NCI-H1694 (cell line): ENCODE measurements around the gene KIF20B.

Experiments used
- DNase-seq: peaks from one replicate; lab custom pipeline; 2025; lab: John Stamatoyannopoulos, UW

The KIF20B gene, protein sequence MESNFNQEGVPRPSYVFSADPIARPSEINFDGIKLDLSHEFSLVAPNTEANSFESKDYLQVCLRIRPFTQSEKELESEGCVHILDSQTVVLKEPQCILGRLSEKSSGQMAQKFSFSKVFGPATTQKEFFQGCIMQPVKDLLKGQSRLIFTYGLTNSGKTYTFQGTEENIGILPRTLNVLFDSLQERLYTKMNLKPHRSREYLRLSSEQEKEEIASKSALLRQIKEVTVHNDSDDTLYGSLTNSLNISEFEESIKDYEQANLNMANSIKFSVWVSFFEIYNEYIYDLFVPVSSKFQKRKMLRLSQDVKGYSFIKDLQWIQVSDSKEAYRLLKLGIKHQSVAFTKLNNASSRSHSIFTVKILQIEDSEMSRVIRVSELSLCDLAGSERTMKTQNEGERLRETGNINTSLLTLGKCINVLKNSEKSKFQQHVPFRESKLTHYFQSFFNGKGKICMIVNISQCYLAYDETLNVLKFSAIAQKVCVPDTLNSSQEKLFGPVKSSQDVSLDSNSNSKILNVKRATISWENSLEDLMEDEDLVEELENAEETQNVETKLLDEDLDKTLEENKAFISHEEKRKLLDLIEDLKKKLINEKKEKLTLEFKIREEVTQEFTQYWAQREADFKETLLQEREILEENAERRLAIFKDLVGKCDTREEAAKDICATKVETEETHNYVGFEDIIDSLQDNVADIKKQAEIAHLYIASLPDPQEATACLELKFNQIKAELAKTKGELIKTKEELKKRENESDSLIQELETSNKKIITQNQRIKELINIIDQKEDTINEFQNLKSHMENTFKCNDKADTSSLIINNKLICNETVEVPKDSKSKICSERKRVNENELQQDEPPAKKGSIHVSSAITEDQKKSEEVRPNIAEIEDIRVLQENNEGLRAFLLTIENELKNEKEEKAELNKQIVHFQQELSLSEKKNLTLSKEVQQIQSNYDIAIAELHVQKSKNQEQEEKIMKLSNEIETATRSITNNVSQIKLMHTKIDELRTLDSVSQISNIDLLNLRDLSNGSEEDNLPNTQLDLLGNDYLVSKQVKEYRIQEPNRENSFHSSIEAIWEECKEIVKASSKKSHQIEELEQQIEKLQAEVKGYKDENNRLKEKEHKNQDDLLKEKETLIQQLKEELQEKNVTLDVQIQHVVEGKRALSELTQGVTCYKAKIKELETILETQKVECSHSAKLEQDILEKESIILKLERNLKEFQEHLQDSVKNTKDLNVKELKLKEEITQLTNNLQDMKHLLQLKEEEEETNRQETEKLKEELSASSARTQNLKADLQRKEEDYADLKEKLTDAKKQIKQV (N-terminal part only)

DNA sequence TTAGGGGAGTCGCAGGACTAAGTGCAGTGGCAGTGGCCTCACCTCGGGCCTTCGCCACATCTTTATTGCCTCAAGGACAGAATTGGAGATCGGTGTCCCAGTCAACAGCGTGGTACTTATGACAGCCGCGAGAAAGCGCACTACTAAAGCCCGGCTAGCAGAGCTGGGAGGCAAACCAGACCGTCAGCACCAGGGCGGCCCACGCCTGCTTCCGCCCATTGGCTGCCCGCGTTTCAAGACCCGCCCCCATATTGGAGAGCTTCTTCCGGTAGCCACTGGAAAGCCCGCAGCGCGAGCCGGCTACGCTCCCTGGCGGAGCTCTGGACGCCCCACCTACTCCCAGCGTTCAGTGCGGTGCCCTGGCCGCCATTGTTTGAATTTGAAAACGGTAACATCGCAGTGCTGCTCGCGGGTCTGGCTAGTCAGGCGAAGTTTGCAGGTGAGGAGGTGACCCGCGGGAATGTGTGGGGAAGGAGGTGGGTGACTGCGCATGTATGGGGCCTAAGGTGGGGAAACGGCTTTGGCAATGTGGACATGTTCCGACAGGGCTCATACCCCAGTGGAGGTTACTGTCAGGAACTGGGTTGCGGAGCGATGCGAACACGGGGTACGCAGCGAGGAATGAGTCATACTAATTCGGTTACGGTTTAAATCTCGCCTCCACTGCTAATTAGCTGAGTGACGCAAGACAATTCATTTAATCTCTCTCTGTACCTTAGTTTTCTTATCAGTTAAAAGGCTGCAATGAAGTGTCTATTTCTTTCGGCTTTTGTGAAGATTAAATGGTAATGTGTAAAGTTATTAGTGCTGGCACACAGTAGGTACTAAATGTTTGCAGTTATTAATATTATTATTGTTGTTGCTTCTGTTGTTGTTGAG lies at the start of gene KIF20B:
KIF20B (plus strand) TSS at position 349 of the 879 bp plus-strand sequence. CDS start 3,705 bp downstream, outside the sequence.
- peak; percentile 90 for DNase-seq

DNA sequence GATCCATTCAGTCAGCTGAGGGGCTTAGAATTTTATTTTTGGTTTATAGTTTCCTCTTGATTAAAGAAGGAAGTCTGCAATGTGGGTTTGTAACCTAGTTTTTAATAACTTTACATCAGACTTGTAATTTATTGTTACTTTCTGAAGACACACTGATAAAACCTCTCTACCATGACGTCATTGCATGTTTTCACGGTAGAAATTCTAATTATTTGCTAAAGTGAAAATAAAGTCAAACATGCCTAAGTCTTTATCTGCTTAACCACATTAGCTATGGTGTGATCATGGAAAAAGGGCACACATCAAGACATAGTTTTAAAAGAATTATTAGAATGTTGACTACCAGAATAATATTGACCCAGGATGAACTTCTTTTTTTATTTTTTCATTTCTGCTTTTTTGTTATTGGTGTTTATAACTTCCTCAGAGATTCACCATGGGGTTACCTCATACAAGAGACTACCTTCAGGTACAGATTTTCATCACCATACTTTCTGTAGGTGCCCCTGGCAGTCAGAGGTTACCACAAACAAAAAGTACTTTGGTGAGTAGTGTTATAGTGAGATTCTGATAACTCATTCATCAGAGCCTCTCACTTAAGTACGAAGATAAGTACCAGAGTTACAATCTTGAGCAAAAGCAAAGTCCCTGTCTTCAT lies 49.3 kb upstream of the KIF20B start:
- DNase-seq, result no peak

DNA sequence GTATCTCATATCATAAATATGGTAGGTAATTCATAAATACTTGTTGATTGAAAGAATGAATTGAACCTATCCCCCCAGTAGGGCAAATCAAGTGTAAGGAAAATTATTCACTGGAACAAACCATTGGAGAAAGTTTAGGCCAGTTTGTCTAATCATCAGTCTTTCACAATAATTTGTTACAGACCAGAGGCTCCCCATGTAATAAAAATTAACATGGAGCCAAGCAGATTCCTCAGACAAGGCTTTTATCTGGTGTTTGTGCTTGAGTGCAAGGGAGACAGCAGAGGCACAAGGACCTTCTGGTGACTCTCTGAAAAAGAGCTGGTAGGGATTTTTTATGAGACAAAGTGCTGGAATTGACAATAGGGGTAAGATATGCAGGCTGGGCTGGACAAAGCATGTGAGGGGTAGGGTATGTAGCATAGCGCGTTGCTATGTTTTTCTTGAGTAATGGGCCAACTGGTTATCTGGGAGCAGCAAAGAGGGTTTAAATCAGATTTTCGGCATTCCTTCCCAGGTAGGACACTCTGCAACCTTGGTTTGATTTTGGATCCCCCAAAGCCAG lies 48.5 kb upstream of the KIF20B start:
- no peak for DNase-seq

DNA sequence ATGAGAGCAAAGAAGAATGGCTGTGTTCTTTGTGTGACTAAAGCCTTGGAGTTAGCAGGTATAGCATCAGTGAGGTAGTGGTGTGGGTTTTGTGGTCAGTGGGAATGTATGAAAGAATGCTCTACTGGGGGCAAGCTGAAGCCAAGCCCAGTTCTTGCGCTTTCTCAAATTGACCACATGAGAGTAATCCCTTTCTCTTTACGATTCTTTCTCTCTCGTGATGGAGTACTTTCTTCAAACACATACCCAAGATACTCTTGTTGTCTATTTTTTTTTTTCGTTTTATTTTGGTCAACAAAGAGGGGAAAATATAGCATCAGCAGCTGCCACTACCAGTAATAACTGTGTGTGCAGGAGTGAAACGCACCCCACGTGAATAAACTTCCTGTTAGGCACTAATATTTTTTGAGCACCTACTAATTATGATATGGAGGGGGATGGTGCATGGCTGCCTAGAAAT lies 48.0 kb upstream of the KIF20B start:
- no peak for DNase-seq

DNA sequence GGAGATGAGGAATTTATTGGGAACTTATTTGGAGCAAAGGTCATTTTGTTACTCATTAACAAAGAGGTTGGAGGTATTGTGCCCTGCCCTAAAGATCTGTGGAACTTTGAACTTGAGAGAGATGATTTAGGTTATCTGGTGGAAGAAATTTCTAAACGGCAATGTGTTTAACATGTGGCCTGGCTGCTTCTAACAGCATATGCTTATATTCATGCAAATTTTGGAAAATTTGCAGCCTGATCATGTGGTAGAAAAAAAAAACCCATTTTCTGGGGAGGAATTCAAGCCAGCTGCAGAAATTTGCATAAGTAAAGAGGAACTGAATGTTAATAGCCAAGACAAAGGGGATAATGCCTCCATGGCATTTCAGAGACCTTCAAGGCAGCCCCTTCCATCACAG lies 45.7 kb upstream of the KIF20B start:
- DNase-seq, result no peak

DNA sequence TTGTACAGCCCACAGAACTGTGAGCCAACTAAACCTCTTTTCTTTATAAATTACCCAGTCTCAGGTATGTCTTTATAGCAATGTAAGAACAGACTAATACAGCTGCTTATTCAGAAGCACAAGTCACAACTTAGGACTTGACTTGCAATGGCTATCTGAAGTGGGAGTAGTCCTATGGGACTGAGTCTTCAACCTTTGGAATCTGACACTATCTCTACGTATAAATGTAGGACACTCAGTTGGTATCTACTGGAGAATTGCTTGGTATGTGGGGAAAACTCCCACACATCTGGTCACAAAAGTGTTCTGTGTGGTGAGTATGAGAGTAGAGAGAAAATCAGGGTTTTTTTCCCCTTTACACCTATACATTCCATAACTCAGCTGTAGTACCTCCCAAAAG lies 44.1 kb upstream of the KIF20B start:
- no peak for DNase-seq

DNA sequence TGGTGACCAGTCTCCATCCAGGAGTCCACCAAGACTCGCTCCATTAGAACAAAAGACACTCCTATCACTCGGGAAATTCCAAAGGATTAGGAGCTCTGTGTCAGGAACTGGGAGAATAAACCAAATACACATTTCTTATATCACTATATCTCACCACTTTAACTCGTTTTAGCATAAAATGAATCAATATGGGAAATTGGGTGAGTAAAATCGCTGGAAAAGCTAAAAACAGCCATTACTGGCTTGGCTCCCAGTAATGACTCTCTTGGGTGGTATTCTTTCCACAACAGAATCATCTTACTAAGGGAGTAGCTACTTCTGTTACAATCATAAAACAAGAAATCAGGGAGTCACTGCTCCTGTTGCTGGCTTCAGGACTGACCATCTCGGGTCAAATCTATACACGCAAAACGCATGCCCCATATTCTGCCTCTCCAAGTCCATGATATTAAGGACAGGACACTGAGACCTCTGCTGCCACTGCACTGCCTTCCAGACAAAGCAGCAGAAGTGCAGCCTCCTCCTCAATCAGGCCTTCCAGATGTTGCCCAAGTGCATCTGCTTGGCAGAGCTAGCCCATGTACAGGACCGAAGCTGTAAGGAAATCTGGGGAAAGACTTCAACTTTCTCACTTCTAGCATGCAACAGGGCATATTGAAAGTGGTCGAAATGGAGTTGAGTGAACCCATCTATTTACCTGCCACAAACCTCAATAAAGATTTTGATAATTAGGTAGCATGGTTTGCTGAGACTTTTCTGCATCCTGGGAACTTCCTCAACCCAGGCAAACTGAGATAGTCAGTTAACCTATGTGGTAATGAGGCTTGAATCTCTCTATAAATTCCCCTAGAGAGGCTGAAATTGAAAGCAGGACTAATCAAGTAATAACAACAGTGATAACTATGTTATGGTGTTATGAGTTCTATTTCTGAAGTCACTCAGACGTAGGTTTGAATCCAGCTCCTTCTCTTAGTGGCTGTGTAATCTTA lies 42.0 kb upstream of the KIF20B start:
- DNase-seq, result no peak

DNA sequence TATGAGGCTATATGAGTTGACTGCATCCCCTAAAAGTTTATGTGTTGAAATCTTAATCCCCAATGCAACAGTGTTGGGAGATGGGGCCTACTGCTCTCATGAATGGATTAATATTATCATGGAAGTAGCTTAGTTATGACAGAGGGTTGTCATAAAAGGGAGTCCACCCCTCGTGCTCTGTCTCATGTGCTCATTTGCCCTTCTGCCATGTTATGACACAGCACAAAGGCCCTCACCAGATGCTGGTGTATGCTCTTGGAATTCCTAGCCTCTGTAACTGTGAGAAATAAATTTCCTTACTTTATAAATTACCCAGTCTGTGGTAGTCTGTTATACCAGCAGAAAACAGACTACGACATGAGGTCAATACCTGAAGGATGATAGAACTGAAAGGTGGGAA lies 38.8 kb upstream of the KIF20B start:
- no peak for DNase-seq

DNA sequence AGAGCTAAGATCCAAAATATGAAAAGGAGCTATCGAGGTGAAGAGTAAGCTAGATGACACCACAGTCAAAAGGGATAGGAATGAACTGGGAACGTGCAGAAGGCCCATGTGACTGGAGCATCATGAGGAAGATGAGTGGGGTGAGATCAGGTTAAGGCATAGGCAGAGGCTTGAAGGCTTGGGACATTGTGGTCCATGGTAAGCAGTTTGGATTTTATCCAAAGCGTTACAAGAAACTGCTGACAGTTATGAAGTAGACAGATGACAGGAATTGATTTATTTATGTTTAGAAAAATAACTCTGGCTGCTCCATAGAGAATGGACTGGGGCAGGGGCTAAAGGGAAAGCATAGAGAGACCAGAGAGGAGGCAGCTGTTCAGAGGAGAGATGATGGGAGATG lies 38.2 kb upstream of the KIF20B start:
- no peak for DNase-seq

DNA sequence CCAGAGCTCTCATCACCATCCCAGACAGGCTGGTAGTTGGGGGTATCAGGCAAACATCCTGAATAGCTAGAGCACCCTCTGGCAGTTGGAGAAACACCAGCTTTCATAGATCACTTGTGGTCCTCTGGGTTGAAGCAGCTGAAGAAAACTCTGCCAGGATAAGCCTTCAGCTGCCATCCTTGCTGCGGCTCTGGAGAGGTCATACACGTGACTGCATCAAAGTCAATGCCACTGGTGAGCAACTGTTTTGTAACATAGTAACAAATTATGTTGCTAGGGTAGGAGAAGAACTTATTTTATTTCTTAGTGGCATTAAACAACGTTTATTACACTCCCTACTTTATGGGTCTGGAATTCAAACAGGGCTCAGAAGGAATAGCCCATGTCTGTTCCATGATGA lies 37.2 kb upstream of the KIF20B start:
- DNase-seq, result no peak

DNA sequence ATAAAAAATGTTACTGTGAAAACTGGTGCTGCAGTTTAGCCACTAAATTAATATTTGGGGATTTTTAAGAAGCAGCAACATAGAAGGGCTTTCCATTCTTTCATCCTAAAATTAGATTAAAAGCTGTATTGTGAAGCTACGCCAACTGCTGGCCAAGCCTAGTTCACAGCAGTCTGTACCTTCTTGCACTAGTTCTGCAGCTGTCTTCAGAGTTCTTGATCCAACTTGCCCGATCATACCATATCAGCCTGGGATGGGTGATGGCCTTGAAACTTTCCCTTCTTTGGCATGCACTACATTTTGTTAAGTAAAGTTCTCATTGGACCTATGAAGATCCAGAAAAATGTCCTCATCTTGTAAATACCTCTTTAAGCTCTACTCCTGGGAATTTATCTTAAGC lies 36.1 kb upstream of the KIF20B start:
- DNase-seq, result no peak

DNA sequence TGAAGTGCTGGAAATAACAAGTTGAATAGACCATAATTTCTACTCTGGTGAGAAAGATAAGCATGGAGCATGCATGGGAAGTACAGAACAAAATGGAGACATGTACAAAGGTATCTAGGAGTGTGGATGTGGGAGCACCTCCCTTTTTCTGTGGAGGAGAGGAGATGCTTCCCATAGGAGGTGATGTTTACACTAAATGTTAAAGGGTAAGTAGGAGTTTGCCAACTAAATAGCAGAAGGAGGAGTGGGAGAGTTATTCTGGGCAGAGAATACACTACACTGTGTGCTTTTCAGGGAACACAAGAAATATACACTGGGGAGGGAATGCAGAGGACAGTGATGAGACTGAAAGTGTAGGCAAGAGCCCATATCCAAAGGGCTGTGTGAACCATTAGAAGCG lies 35.3 kb upstream of the KIF20B start:
- no peak for DNase-seq

DNA sequence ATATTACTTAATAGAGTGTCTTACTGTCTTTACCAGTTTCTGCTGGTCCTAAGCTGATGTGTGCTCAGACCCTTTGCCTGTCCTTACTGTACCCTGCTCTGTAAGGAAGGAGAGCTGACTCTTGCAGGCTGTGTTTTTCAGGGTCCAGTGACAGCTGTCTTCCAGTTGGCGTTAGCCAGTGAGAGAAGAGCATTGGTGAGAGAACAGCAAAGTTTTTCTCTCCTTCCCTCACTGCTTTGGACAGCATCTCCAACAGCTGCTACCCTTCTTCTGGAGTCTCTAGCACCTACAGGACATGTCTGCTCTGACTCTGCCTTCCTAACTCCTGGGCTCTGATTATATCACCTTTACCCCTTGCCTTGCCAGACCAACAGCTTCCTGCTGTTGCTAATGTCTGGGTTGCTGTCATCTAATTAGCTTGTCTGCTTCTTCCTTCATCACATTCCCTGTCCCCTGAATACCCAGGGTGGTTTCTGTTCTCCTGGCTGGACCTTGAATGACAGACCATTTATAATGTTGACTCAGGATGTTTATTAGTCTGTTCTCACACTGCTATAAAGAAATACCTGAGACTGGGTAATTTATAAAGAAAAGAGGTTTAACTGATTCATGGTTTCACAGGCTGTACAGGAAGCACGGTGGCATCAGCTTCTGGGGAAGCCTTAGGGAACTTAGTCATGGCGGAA lies 32.9 kb upstream of the KIF20B start:
- DNase-seq, result no peak

DNA sequence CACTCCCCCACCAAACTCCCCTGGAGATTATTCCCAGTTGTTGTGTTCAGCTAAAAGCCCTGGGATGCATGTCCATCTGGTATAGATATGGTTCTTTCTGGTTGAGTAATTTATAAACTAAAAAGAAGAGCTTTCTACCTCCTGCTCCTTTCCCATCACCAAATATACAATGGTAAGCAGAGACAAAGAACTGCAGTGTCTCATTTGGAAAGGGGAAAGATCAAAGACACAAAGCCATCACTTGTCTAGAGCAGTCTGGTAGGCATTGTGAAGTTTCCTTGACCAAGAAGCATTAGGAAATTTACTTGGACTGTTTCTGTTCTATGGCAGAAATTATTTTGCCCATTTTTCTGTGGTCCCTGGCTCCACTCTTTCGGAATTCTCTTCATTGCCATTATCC lies 31.4 kb upstream of the KIF20B start:
- DNase-seq, result no peak

DNA sequence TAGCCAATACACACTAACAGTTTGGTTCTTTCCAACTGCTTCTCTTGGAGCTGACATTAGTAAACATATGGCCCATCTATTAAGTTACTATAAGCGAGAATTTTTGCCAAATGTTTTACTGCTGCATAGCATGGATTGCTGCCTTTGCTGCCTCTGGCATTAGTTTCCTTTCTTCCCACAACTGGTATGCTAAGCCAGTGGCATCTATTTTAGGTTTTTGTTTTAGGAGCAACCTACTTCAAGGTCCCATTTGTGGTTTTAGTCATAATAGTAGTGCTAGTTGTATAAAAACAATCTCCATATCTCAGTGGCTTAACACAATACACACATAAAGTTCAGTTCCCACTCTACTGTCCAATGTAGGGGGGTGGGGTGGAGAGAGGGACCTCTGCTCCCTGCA lies 30.5 kb upstream of the KIF20B start:
- no peak for DNase-seq

DNA sequence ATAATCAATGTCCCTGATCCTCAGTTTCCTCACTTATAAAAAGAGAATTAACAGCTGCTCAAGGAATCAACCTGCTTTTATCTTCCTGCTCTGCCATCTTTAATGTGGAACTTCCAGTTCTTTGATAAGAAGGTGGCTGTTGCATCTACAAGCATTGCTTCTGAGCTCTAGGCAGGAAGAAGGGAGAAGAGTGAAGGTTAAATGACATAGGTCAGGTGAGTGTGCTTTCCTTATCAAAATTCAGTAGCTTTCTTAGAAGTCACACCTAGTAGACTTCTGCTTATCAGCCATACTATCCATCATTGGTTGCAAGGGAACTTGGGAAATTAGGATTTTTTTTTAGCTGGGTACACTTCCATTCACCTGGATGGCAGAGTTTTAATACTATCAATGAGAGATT lies 24.0 kb upstream of the KIF20B start:
- DNase-seq, result no peak

DNA sequence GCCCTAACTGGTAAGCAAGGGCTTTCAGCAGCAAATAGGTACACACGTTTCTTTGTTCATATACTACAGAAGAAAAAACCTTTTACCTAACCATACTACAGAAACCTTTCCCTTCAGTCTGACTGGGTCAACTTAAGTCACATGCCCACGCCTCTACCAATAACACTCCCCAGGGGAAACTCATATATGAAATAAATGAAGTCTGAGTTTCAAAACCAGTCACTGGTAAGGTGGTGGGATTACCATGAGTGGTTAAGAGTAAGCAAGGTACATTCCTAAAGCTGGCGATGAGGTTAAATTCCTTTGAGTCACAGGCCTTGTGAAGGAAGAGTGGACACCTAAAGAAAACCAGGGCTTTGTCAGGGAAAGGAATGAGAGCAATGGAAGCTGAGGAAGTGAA lies 21.4 kb upstream of the KIF20B start:
- no peak for DNase-seq

DNA sequence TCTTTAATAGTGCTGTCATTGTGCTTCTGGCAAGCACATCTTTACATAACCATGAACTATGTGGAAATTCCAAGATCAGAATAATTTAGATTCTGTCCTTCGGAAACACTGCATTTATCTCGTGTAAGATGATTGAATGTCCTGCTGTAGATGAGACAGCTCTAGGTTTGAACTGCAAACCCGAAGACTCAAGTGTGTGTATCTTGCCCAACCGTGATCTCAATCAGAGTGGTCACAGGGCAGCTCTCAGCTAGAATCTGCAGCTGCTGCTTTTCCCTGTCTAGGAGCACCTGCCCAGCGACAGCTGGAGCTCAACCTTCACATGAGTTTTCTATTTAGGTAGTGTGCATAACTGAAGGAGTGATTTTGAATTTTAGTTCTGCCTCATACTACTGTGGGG lies 17.5 kb upstream of the KIF20B start:
- no peak for DNase-seq

DNA sequence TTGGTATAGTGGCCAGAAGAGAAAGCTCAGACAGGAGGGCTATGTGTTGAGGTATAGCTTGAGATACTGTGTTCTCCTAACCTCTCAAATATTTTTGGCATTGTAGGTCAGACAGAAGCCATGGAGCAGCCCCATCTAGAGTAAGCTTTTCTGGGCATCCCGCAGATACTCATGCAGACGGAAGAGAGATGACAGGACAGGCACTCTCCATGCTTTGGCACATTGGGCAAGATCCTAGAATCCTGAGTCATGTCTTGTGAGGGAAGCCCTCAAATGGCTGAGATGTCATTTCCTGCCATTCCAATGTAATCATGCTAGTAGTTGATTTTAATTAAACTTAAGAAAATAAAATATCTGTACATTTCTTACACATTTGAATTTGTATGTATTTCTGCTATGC lies 16.8 kb upstream of the KIF20B start:
- no peak for DNase-seq
